Stimulated activated CD8-positive, alpha-beta memory T cell treated with anti-CD3 and anti-CD28 coated beads, Interleukin-4, amount 100 ng/mL, for 1 hour (primary cell): ENCODE data around the gene BIK.
"Not testable (repeated sequence)": the region's sequence is repeated elsewhere in the genome, so short reads cannot be mapped to it uniquely, and the experiment has no call there.

ENCODE experiments used
- DNase-seq, 2 donors: peaks; one replicate each; pipeline ENCODE4 v3.0.0-alpha.2; 2020; ENCODE audit warnings: low read depth in 2 of 2, low spot score in 1 of 2

The BIK gene

GRCh38 chr22:43104056-43104625 lies 6.4 kb upstream of the BIK start:
- DNase-seq, result not testable (repeated sequence)

DNA sequence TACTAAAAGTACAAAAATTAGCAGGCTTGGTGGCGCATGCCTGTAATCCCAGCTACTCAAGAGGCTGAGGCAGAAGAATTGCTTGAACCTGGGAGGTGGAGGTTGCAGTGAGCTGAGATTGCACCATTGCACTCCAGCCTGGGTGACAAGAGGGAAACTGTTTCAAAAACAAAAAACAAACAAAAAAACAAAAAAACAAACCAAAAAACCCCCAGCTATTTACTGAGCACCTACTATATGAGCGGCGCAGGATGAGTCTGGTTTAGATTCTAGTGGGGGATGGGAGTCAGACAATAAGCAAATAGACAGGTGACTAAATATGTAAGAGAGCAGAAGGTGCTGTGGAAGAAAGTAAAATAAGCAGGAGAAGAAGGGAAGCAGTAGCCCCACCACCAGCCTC lies 5.6 kb upstream of the BIK start:
- not testable (repeated sequence) for DNase-seq

DNA sequence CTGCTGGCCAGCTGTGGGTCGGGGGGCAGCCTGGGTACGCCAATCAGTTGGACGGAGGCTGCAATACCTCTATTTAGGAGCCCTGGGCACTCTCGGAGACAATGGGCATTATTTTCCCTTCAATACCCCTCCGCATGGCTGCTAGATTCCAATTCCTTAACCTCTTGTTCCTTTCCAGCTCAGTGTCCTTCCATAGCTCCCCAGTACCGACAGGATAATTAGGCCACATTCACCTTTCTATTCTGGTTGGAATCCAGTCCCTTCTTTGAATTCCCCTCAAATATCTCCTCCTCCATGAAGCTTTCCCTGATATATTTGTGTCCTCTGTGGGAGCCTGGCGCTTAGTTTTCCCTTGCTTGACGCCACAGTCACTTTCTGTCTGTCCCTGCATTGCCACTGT lies 4.2 kb upstream of the BIK start:
- no peak for DNase-seq

- no peak for DNase-seq
Observed at GRCh38 chr22:43109511-43109910, 1.0 kb upstream of the BIK start.

- DNase-seq, result no peak
Observed at GRCh38 chr22:43109921-43110443, 568 bp upstream of the BIK start.

DNA sequence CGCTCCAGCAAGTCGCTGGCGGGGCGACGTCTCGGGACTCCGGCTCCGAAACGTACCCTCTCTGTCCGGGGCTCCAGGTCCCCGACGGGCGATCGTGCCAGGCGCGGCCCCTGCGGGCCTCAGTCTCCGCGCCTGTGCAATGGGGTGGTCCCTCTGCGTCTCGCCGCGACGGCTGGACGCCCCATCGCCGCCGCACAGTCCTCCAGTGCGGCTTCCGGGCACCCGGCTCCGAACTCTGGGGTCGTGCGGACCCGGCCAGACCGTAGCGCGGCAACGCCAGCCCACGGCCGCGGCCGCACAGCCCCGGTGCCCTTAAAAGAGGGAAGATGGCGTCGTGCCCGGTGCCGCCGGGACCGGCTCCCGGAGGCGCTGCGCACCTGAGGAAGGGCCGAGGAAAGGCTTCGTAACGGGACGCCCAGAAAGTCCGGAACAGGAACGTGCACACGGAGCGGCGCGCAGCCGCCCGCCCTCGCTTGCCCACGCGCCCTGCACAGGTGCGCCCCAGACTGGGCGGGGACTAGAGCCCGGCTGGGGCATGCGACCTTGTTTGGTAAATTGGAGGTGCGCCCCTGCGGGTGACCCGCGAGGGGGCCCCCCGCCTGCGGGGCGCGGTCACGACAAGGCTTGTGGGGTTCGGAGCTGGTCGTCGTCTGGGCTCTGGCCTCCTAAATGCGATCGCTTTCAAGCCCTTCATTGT lies 525 bp downstream of the BIK start:
- DNase-seq, result no peak

- DNase-seq, result no peak
Observed at GRCh38 chr22:43113526-43114251, 3.1 kb downstream of the BIK start.

DNA sequence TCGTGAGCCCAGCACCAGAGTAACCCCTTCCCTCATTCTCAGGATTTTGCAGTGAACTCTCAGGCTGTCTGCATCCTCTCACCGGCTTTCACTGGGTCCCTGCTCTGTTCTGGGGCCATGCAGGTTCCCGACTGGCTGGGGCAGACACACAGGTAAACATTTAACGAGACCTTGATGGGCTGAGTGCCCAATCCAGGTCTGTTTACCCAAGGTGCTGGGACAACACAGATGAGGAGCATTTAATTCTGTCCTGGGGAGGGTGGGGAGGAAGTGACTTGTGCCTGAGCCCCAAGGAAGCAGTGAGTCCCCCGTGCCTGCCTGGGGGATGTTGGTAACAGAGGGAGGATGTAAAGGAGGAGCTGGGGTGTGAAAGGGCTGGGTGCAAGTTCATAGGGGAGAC lies 4.4 kb downstream of the BIK start:
- DNase-seq, result no peak

DNA sequence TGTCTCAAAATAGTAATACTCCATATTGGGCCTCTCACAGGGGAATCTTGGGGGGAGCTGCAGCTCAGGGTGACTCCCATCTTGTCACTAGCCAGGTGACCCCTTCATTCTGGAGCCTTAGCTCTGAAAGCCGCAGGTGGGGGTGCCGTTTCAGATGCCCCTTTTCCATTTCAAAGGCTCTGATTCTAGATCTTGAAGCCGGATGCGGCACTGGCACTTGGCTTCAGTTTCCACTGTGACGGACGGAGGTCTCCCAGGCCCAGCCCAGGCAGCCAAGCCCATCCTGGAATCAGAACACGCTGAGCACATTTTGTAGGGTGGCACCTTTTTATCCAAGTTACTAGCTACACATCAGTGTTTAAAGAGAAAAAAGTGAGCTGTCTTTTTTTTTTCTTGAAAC lies 6.4 kb downstream of the BIK start:
- no peak for DNase-seq

DNA sequence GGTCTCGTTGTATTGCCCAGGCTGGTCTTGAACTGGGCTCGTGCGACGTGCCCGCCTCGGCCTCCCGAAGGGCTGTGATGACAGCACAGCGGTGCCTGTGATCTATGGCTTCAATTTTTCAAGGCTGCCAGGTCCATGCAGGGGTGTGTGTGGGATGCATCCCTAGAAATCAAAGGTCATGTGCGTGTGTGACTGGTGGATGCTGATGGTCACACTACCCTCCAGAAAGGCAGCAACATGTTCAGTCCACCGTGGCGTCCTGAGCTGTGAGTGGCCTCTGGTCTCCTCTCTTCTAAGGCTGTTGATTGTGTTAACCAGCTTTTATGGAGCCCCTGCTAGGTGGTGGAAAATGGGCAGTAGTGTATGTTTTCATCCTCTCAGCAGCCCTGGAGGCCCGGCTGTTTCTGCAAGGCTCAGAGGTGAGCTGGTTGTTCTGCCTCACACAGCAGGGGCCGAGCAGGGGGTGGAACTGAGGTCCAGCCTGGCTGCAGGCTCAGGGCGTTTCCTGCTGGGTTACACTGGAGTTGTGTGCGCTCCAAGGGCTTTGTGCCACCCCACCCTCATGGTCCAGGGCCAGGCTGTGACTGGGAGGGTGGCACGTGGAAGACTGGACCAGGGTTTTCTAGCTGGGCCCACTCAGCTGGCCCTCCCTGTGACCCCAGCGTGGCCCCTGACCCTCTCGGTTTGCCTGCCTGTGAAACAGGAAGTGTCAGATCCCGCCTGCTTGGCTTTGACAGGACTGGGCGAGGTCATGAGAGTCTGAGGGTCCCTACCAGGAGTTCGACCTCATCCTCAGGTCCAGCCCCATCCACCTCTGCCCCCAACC lies 7.7 kb downstream of the BIK start:
- DNase-seq, result no peak

DNA sequence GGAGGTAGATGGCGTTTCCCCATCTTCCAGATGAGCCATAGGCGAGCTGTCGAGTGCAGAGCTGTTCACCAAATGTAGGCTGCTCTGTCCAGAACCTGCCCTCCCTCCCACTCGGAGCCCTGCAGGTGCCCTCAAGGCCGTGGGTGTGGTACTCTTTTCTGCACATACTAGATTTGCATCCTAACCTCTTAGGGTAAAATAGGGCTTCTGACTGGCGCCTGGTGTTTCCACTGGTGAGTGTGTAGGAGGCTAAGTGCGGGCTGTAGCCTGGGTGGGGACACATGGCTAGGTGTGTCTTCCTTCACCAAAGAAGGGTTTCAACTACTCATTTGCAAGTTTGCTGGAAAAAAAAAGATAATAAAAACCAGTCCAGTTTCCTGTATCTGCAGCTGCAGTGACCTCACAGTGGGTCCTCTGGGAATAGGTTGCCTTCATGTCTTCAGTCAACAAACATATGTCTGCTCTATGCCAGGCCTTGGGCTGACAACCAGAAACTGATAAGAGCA lies 8.5 kb downstream of the BIK start:
- DNase-seq, result no peak

GRCh38 chr22:43126501-43127165 lies 16.1 kb downstream of the BIK start:
- DNase-seq, result no peak

GRCh38 chr22:43127166-43127908 lies 16.8 kb downstream of the BIK start:
- DNase-seq, result no peak

GRCh38 chr22:43128116-43128515 lies 17.6 kb downstream of the BIK start:
- DNase-seq, result no peak

GRCh38 chr22:43128928-43129424 lies 18.4 kb downstream of the BIK start:
- DNase-seq, result no peak

GRCh38 chr22:43129426-43130425 lies 19.2 kb downstream of the BIK start:
- no peak for DNase-seq

GRCh38 chr22:43131773-43132501 lies 21.4 kb downstream of the BIK start:
- no peak for DNase-seq

DNA sequence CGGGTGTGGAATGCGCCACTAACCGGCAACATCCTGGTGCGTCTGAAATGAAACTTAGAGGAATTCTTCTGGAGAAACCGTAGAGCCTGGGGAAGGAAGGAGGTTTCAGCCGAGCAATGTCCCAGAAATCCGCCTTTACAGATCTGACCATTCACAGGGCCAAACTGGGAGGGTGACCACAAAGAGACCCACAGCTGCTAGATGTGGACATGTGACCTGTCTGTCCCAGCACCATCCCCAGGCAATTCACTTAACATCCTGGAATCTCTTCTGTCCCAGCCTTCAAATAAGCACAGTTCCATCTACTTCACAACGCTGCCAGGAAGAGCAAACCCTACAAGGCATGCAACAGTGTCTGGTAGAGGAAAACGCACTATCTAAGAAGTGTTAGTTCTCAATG lies 22.9 kb downstream of the BIK start:
- no peak for DNase-seq
